Stimulated activated CD8-positive, alpha-beta memory T cell treated with anti-CD3 and anti-CD28 coated beads, Interleukin-2, amount 100 ng/mL, for 1 hour (primary cell): ENCODE data around the gene KCNMB2.

Experiments used
- DNase-seq, 2 donors: peaks; one replicate each; pipeline ENCODE4 v3.0.0-alpha.2; 2020; ENCODE audit warnings: low read depth in 2 of 2

KCNMB2 gene

DNA sequence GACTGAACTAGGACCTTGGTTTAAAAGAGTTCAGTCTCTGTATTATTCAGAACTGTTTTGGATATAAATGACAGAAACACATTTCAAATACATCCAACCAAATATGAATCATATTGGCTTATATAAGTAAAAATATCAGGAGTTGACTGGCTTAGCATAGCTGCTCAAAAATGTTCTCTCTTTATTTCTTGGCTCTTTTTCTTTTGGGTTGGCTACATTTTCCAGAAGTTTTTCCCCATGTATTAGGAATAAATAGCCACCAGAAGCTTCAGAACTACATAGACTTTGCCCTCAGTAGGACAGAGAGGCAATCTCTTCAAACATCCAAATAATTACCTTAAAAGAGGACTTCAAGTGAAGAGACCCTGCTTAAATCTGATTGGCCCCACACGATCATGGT, 32.7 kb downstream of the KCNMB2 start:
- DNase-seq, result no peak

DNA sequence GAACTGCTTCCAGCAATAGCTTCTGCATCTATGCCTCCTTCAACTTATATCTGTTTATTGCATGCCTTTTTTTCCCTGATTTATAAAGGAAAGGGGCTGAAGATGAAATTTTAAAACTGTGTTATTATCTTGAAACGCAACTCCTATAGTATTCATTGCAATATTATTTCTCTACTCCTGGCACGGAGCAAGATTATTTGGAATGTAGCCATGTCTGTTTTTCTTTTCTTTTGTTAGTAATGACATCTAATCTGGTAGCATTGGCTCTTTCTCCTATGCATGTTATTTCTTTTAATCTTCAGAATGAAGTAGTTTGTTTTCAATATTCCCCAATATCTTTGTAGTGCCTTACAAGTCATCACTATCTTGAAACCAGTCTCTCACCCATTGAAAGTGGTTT, 33.6 kb downstream of the KCNMB2 start:
- no peak for DNase-seq

DNA sequence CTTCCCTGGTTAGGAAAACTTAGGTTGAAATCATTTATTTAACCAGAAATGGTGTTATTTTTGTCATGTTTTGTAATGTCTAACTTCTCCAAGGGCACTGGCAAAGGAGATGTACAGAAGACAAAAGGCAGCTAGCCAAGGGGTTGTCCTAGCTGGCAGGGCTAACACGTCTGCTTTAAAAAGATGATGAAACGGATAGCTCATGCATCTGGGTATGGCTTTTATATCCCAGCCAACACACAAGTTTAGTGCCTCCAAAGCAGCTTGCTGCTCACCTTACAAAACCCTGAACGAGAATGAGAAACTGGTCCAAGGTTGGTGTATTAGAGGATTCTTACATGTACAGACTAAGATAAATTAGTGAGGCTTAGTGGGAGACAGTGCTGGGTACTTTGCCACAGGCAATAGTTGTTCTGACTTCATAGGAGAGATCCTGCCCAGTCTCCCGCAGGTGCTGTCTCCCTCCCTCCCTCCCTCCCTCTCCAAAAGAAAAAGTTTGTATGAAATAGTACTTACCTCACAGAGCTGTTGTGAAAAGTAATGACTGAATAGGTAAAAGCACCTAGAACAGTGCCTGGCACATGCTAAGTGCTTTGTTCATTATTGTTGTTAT, 47.8 kb downstream of the KCNMB2 start:
- DNase-seq, result no peak

DNA sequence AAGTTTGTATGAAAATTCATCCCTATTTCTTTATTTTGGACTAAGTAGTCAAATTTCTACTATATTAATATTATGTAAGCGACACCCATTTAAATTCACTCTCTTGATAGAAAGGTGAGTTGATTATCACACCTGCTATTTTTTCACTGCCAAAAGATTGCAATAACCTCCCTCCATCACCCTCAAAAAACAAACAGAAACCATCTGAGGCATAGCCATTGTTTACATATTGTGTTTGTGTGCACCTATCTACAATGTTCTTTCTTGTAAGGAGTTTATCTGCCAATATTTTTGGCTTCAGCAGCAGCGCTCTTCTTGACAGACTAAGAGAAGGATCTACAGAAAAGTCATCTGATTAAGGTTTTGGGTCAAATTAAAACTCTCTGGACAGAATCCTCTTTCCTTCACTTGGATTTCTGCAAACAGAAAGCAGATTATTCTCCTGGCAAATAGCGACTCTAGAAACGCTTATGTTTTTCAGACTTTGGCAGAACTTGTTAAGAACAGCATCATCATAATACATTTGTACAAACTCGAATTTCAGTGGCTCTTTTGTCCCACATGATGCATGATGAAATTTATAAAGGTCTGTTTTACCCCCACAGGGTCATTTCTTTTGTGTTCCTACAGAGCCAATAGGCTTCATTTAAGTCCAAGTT, 48.6 kb downstream of the KCNMB2 start:
- DNase-seq, result no peak

DNA sequence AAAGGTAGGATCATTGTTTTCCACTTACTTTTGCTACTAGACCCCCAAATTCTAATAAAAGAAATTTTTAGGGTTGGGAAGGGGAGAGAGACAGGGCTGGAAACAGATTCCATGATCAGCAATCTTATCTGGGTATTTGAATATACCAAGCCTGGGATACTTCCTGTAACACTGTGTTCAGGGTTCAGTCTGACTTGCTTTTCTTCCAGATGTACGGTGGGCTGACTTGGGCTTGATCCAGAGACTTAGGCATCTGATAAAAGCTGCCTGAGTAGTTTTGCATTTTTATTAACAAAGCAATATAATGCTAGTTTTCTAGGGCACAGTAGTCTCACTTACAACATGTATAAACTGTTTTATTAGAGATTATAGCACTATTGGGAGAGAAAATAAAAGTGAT, 49.2 kb downstream of the KCNMB2 start:
- DNase-seq, result no peak

DNA sequence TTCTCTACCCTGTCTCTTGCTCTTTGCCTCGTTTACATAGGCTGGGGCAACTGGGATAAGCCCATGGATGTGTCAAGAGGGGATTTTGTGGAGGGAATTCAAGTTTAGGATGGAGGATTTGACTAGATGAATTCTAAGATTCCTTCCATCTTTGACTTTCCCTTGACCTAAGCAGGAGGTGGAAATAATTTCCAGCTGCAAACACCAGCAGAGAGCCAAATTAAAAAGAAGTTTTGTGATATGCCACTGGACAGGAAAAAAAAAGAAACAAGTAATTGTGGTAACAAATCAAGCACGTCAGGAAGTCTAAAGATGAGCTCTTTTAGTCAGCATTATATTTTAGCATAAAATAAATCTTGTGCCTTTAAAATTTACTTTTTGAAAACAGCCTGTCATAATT, 49.8 kb downstream of the KCNMB2 start:
- no peak for DNase-seq

DNA sequence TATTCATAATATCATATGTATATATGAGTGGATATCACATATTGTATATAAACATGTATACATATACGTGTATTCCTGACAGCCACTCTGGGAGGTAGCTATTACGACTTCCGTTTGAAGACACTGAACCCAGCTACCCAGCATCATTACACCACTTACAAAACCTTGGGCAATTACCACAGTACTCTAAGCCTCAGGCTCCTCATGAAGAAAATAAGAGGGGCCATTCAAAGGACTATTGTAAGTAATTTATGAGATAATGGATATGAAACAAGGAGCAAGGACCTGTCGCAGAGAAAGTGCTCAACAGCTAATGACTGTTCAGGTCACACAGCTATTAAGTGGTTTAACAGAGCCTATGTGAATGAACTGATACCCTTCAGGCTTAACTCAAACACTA, 52.4 kb downstream of the KCNMB2 start:
- no peak for DNase-seq

DNA sequence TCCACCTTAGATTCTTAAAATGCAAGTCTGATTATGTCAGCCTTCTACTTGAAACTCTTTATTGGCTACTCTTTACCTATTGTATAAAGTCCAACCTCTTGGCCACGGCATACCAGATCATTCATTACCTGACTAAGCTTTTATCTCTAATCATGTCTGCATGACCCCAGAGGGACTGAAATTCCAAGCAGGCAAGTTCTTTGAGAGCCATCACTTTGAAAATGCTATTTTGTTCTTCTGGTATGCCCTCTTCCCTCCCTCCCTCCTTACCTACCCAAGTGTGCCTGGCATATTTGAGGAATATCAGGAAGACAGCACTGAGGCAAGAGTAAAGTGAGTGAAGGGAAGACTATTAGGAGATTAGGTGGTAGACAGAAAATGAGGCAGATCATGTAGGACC, 57.5 kb downstream of the KCNMB2 start:
- DNase-seq, result no peak

DNA sequence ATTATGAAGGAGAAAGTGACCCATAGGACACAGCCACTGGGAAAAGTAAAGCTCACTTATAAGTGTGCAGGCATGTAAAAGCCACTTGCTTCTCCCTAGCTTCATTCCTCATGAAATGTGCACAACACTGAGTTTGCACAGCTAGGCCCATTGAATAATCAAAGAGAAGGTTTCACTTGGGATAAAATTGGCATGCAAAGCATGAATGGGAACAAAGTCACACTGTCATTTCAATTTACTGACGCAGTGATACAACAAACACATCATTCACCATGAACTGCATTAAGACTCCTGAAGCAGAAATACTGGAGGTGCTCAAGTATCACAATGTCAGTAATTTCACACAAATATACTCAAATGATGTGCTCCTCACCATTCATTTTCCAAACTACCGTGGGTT, 61.1 kb downstream of the KCNMB2 start:
- DNase-seq, result no peak

DNA sequence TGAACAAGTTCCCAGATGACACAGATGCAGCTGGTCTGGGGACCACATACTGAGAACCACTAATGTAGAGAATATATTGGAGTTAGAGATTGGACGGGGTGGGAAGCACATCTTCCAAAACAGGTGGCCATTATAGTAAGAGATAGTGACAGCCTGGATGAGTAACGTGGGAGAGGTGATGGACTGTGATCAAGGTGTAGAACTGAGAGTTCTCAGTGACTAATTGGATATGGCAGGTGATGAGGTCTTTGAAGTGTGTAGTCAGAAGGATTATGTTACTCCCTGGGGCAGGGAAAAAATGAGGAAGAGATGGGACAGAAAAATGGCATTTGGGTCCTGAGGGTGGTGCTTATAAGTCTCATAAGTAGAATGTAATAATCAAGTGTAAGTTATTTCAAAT, 66.6 kb downstream of the KCNMB2 start:
- no peak for DNase-seq

DNA sequence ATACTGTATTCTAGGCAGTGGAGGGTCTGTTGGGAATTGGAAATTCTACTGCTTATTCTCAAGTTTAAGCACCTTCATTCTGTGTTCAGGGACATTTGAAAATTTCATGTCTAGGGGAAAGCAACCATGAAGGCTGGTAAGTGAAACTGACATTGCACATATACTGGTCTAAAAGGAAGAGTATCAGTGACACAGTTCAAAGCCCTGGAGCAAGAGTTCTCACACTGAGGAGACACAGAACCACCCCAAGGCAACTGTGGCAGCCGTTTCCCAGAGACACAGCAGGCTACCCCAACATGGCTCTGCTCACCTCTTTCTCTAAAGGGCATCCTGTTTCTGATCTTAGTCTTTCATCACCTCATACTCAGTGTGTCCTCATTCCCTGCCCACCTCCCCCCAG, 67.5 kb downstream of the KCNMB2 start:
- DNase-seq, result no peak

DNA sequence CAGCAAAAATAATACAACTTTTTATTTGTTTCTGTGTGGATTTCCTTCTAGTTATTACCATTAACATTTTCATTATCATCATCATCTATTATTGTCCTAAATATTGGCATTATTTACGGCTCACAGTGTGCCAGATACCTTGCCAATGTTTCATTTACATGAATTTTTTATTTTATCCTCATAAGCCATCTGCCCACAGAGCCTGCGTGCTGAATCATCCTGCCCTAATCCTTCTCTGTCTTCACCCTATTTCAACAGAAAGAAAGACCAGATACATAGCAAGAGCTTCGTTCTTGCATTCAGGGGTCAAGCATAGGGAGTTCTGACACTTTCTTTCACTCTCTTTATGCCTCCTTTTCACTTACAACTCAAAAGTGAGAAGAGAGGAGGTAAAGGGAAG, 82.0 kb downstream of the KCNMB2 start:
- no peak for DNase-seq

DNA sequence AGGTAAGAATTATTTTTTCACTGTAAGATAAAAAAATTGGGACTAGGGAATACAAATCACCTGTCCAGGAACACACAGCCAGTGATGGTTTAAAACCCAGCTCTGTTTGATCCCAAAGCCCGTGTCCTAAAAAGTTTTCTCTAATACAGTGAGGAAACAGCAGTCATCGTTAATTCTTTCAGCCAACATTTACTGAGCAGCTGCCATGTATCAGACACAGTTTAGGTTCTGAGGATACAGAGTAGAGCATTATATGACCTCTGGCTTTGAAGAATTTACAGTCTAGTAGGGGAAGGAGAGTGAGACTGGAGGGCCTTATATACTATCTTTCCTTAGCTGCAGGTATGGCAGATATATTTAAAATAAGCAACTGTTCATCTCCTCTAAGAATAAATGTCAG, 82.7 kb downstream of the KCNMB2 start:
- no peak for DNase-seq

DNA sequence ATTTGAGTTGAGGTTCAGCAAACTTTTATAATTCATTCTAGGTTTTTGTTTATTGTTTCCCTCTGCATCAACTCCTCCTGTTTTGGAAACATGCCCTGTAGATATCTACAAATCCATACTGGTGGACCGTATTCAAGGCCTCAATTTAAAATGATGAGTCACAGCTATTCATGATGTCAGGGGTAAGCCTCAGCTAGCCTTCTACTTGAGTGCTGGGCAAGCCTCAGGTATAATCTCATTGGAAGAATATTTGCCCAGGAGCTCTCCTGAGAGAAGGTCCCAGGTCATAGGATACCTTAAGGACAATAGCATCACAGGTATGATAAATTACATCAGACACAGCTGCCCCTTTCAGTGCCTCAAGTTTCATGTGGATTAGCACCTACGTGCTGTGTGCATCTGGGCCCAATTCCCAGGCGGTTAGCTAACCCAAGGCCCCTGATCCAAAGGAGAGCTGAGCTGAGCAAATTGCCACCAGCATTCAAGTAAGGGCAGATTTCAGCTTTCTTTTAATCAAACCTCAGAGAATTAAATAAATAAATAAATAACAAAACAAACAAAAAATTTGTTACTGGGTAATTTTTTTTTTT, 87.5 kb downstream of the KCNMB2 start:
- no peak for DNase-seq

DNA sequence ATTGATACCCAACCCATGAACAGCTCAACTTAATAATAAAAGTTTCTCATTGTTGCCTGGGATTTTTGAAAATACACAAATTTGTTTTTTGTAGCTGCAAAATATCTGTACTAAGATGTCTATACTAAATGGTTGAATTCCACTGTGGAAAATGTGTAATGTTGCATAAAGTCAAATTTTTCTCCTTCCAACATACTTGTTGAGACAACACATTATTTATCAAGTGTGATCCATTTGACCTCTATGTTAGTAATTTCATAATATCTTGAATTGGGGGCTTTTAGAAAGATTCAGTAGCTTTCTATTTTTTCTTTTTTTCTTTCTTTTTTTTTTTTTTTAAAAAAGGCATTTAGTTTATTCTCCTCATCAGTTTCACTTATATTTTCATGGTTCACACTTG, 88.0 kb downstream of the KCNMB2 start:
- DNase-seq, result no peak

DNA sequence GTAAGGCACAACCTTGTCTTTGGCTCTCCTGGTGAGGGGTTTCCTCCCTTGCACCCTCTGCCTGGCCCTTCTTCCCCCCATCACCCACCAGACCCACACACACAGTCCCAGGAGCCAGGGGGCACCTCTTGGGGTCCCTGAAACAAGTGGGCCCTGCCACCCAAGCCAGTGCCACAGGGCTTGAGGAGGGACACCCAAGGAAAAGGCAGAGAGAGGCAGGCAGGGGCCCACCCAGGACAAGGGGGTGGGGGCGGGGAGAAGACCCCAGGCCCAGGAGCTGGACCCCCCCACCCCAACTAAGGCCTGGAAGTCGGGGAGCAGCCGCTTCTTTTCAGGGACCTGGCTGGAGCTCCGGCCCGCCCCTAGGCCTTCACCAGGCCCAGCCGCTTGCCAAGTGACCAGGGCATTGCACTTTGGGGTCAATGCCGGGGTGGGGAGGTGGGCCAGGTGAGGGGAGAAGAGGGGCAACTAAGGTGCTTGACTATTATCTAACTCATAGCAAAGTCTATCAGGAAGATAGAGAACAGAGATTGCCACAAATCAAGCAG, 88.9 kb downstream of the KCNMB2 start:
- no peak for DNase-seq

DNA sequence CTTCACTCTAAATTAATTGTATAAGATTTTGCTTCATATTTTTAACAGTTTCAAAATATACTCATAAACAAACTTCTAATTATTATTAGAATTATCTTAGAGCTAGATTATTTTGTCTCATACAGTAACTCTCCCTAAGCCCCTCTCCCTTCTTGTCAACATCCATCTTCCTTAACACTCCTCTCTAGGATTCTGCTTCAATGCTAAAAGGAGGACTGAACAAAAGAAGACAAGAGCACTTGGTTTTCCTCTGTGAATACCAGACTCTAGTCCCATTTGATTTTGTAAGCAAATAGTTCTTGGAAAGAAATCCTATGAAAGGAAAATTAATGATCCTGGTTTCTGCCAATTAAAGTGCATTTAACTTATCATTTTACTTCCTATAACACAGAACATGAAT, 91.8 kb downstream of the KCNMB2 start:
- DNase-seq, result no peak

DNA sequence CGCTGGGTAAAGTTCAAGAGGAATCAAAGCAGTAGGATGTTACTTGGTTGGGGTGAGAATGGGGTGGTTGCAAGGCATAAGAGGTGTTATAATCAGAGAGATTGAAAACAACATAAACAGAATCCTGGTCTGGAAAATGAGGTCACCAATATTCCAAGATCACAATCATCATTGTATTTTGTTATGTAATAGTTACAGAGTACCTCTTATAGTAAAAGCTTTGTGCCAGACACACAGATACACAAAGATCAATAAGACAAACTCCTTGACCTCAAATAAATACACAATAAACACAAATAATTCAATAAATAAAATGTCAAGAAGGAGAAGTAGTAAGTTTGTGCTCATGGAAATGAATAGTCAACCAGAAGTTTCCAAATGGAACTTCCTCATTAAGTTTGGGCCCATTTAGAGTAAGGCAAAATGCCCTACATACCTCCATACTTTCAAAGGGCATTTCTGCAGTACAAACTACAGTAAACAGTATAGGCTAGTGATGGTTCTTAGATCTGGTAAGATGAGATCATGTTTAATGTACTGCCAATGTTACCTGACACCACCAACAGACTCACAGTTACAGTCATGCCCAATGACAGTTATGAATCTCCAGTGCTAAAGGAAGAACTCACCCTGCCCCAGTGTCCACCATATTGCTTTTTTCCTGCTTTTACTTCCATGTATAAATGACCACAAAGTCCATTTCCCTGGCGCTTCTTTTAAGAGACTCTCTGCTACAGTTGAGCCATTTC, 93.4 kb downstream of the KCNMB2 start:
- DNase-seq, result no peak

DNA sequence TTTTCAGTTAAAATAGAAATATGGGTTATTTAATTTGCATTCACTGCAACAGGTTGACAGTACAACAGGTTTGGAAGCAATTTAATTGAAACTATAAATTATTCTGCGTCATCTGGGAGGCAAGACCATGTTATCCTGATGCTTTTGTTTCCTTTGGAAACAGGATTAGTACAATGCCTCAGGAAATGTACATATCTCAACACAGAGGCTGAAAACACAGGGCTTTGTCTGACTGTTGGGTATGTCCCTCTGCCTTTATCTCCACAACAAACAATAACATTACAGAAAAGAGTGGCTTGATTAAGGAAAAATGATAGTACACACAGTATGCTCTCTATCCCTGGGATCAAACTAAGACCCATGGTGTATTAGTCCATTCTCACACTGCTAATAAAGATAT, 95.7 kb downstream of the KCNMB2 start:
- DNase-seq, result no peak

DNA sequence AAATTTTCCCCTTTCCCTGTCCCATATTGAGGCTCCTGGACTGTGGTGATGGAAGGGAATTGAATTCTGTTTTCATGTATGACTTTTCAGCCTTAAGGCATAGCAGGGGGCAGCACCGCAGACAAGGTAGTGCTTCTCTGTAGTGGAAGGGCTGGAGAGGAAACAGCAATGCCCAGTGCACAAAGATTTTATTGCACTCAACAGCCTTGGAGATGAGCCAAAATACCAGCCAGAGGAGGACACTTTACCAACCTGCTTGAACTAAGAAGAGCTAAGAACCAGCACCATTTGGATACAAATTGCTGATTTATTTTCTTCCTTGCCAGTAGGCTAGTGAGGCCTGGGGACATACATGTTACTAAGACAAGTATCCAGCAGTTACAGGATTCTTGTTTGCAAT, 98.7 kb downstream of the KCNMB2 start:
- DNase-seq, result no peak

DNA sequence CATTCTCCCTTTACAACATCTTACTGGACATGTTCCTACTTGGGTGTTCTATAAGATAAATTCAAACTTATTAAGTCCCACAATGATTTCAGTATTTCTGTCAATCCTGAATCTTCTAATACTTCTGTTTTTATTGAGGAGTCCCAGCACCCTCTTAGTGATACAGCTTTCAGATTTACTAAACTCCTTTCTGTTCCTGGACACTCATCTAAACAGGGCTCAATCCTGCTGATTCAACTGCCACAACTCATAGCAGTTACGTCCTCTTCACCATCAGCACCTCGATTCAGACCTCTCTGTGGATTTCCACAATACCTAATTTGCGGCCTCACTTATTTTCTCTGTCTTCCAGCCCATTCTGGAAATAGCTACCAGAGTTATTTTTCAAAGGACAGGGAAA, 101.6 kb downstream of the KCNMB2 start:
- no peak for DNase-seq

DNA sequence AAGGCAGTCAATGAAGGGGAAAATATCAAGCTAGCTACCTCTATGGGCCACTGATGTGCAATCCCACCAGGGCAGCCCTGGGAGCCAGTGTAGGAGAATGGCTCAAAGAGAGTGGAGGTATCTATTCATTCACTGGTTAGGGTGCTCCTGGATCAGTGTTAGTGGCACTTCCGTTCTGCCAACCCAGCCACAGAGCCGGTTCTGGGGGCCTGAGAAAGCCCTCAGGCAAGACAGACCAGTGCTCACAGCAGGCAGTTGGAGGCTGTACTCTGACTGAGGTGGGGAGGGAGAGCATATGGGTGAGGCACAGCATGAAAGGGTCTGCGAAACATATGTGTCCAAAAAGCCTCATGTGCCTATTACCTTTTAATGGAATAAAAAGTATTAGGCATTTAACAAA, 109.3 kb downstream of the KCNMB2 start:
- no peak for DNase-seq
